Pancreas (tissue), 10 donors: ENCODE data around the gene LIMS1. TPM values are rescaled to one million over a fixed set of nuclear protein-coding genes. Genes with fewer than 3 reads are reported as not detected.
"Not testable (repeated sequence)": the region's sequence is repeated elsewhere in the genome, so short reads cannot be mapped to it uniquely, and the experiment has no call there.

Source experiments
- ATAC-seq, 4 donors: fragments of 200-7000 bp; cut with Tn5 transposase; one replicate each; pipeline versions ENCODE4 v1.8.0 to v1.9.1; 2020; ENCODE audit warnings: mild to moderate bottlenecking in 4 of 4, moderate library complexity in 4 of 4
- DNase-seq, 6 donors: peaks; one replicate each; pipeline ENCODE4 v3.0.0-alpha.2; 2020
- FAIRE-seq: peaks from 2 replicates; lab custom pipeline; 2012; peaks lifted over from hg19 to GRCh38; lab: Jason Lieb, UNC
- H3K27ac ChIP-seq, 4 donors: fragments of 200-600 bp; sonication (generic); 1 replicate in 3 of 4; 2 replicates in 1 of 4; pipeline versions ENCODE4 v1.5.0 to v1.8.0; 2020
- H3K27me3 ChIP-seq, 4 donors: fragments of 200-600 bp; one replicate each; pipeline ENCODE4 v1.8.0; 2021
- H3K36me3 ChIP-seq, 3 donors: fragments of 200-600 bp; sonication (generic) in 1 of 3; one replicate each; pipeline versions ENCODE4 v1.5.0 to v1.8.0; 2020 to 2021
- H3K4me1 ChIP-seq, 3 donors: fragments of 200-600 bp; one replicate each; pipeline ENCODE4 v1.8.0; 2021
- H3K4me3 ChIP-seq, 4 donors: fragments of 200-600 bp; sonication (generic) in 2 of 4; one replicate each; pipeline versions ENCODE4 v1.5.0 to v1.8.0; 2020 to 2021
- H3K9me3 ChIP-seq, 4 donors: fragments of 200-600 bp; one replicate each; pipeline ENCODE4 v1.8.0; 2021
- CTCF ChIP-seq, 4 donors: fragments of 200-600 bp; sonication (generic) in 3 of 4; IDR thresholded peaks; one replicate each; pipeline versions ENCODE4 v1.5.0 to v1.8.0; 2021; ENCODE audit warnings: antibody characterized with exemption in 4 of 4
- WGBS, 2 donors: extraction: QIAGEN DNeasy Blood & Tissue Kit; methylation state at CpG; one replicate each; pipeline ENCODE4 v1.1.7; 2013; 5-methylcytosine and 5-hydroxymethylcytosine counted together
- intact Hi-C, 3 donors: fragments of 100-400 bp; cut with DNase I; formaldehyde crosslinking; loops; one replicate each; pipeline versions ENCODE4 v1.11.1 to v1.14.2; 2022
- polyA plus RNA-seq, 2 donors: library from polyadenylated mRNA; stranded (reverse); fragments of 200-250 nt; gene quantifications; one replicate each; pipeline ENCODE4 v1.2.3, GENCODE V29; 2013
- total RNA-seq, 6 donors: library from RNA; stranded (reverse); fragmentation: NEBNext Ultra II Directional in 4 of 6; extraction: Animal tissue kit (Norgen Biotek cat#: 25700) in 4 of 6; gene quantifications; one replicate each; pipeline versions ENCODE4 v1.2.1 to v1.2.4, GENCODE V29; 2021 to 2023
- donor health status: healthy with polysubstance abuse.
- donor health status: DM: no; HTN: no; CAD: no; lungs with moderate emphysema.
- donor health status: DM: no; HTN: no; CAD: no.
- donor health status: control.
- donor health status: control.
- donor health status: Bipolar disorder and iron deficiency.
- donor health status: DM: yes; HTN: yes; CAD: no.
- donor health status: DM: no; HTN: no; CAD: no.
- donor health status: DM: no; HTN: no; CAD: no.
- donor health status: DM: yes; HTN: yes; CAD: no.

Gene LIMS1
- total and polyA plus RNA-seq, 8 donors = 7.9 to 45.7 (median 17.4) TPM

- Histone ChIP-seq H3K36me3 (no peaks in the 10 kb centered on the region), H3K4me1 (no peaks in the 10 kb centered on the region), H3K27ac (no peak overlapping the region), H3K9me3 (no peaks in the 10 kb centered on the region), H3K27me3 (no peaks in the 10 kb centered on the region), H3K4me3 (no peak overlapping the region)
- 77 to 92% methylated on average over 7 of the region's 7 CpGs for WGBS, 2 donors
- DNase-seq = no peak
- intact Hi-C loops = no loop called here
- no peak for ATAC-seq
- no peak for FAIRE-seq
- TF ChIP-seq CTCF (IDR thresholded peaks at IDR 0.05) = no peak
Measured at GRCh38 chr2:108691447-108691846, 157.2 kb downstream of the LIMS1 start.

DNA sequence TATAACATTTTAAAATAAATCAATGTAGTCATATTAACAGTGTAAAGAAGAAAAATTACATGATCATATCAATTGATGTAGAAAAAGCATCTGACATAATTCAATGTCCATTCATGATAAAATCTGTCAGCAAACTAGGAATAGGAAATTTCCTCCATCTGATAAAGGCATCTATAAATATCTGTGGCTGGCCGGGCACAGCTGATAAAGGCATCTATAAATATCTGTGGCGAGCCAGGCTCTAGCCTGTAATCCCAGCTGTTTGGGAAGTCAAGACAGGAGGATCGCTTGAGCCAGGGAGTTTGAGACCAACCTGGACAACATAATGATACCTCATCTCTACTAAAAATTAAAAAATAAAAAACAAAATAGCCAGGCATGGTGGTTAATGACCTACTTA is 166.9 kb downstream of the LIMS1 start:
- no peaks in the 10 kb centered on the region for H3K27me3 ChIP-seq
- ATAC-seq (no peak), DNase-seq (no peak), FAIRE-seq (no peak)
- intact Hi-C loops = no loop called here
- no peaks in the 10 kb centered on the region for H3K9me3 ChIP-seq
- no peaks in the 10 kb centered on the region for H3K4me1 ChIP-seq
- H3K27ac ChIP-seq = no peak overlapping the region
- TF ChIP-seq CTCF (IDR thresholded peaks at IDR 0.05) = no peak
- H3K4me3 ChIP-seq = no peak overlapping the region
- H3K36me3 ChIP-seq = no peaks in the 10 kb centered on the region
- 39 to 43% methylated on average over 3 of the region's 3 CpGs for WGBS, 2 donors

DNA sequence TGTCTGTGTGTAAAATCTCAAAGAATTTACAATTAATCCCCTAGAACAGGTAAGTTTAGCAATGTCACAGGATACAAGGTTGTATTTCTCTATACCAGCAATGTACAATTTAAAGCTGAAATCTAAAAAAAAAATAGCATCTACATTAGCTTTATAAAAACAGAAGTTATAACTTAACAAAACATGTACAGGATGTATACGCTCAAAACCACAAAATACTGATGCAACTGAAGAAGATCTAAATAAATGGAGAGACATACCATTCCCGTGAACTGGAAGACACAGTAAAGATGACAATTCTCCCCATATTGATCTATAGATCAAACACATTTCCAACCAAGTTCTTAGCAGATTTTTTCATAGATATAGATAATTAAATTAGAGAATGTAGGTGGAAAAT is 167.5 kb downstream of the LIMS1 start:
- no peaks in the 10 kb centered on the region for H3K4me1 ChIP-seq
- 83 to 92% methylated on average over 2 of the region's 2 CpGs for WGBS, 2 donors
- no peak overlapping the region for H3K4me3 ChIP-seq
- no peaks in the 10 kb centered on the region for H3K36me3 ChIP-seq
- TF ChIP-seq CTCF (IDR thresholded peaks at IDR 0.05) = no peak
- intact Hi-C loops = no loop called here
- no peaks in the 10 kb centered on the region for H3K9me3 ChIP-seq
- no peaks in the 10 kb centered on the region for H3K27me3 ChIP-seq
- no peak overlapping the region for H3K27ac ChIP-seq
- ATAC-seq (no peak), DNase-seq (no peak), FAIRE-seq (no peak)

DNA sequence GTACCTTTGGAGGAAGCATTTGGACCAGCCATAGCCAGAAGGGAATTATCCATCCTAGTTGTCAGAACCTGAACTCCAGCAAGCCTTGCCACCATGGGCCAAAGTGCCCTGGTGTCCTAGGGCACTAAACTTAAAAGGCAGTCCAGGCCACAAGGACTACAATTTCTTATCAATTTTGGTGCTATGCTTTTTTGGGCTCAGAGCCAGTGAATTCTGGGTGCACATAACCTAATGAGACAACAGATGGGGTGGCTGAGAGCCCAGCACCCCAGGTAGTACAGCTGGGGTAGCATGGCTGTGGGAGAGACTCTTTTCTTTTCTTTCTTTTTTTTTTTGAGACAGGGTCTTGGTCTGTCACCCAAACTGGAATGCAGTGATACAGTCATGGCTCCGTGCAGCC is 170.6 kb downstream of the LIMS1 start:
- intact Hi-C loops = no loop called here
- Histone ChIP-seq H3K4me3 (no peak overlapping the region), H3K36me3 (no peaks in the 10 kb centered on the region), H3K27me3 (no peaks in the 10 kb centered on the region), H3K4me1 (no peaks in the 10 kb centered on the region), H3K27ac (no peak overlapping the region), H3K9me3 (no peaks in the 10 kb centered on the region)
- WGBS, 2 donors = 84 to 94% methylated on average over 1 of the region's 1 CpG
- no peak for FAIRE-seq
- no peak for ATAC-seq
- DNase-seq = no peak
- TF ChIP-seq CTCF (IDR thresholded peaks at IDR 0.05) = no peak

DNA sequence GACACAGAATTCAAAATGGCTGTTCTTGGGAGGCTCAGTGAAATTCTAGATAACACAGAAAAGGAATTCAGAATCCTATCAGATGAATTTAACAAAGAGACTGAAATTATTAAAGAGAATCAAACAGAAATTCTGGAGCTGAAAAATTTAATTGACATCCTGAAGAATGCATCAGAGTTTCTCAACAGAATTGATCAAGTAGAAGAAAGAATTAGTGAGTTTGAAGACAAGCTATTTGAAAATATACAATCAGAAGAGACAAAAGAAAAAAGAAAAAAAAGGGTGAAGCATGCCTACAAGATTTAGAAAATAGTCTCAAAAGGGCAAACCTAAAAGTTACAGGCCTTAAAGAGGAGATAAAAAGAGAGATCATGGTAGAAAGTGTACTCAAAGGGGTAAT is 173.0 kb downstream of the LIMS1 start:
- Histone ChIP-seq H3K36me3 (no peaks in the 10 kb centered on the region), H3K27ac (no peak overlapping the region), H3K27me3 (no peaks in the 10 kb centered on the region), H3K4me3 (no peak overlapping the region), H3K9me3 (no peaks in the 10 kb centered on the region), H3K4me1 (no peaks in the 10 kb centered on the region)
- no peak for DNase-seq
- FAIRE-seq = no peak
- no peak for TF ChIP-seq CTCF (IDR thresholded peaks at IDR 0.05)
- no peak for ATAC-seq
- intact Hi-C loops = no loop called here

GRCh38 chr2:108716971-108717370 is 182.7 kb downstream of the LIMS1 start:
- H3K36me3 ChIP-seq, H3K27me3 ChIP-seq, ATAC-seq, H3K4me3 ChIP-seq, H3K9me3 ChIP-seq, H3K4me1 ChIP-seq, DNase-seq, H3K27ac ChIP-seq, FAIRE-seq, intact Hi-C loops: not testable (repeated sequence)
- WGBS, 2 donors = 55 to 62% methylated on average over 6 of the region's 6 CpGs
